Measurements from ENCODE around the gene FRMD8. TPM values are rescaled to one million over a fixed set of nuclear protein-coding genes. Genes with fewer than 3 reads are reported as not detected.

FRMD8 gene
- total and polyA plus RNA-seq, 9 of the 15 experiments (the other 6 are each of a cell fraction or from before 2014, with no cell fraction given): 4.5 to 54.5 (median 15.8) TPM

DNA sequence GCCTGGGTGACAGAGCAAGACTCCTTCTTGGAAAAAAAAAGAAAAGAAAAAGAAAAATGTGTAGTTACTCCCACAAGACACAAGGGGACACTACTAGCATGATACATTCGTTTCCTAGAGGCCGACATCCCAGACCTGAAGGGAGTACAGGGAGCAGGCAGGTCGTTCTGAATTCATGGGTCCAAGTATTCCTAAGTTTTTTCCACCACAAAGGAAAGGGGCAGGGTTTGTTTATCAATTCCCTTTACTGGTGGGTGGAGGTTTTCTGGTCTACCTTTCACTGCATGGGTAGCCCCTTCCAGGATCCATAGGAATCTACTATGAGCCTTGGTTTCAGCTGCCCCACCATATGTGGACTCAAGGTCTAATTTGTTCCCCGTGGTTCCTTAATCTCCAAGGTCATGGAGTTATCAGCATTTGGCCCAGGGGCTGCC, 20.1 kb upstream of the FRMD8 start (continued):
- TF ChIP-seq, protein P1, sequence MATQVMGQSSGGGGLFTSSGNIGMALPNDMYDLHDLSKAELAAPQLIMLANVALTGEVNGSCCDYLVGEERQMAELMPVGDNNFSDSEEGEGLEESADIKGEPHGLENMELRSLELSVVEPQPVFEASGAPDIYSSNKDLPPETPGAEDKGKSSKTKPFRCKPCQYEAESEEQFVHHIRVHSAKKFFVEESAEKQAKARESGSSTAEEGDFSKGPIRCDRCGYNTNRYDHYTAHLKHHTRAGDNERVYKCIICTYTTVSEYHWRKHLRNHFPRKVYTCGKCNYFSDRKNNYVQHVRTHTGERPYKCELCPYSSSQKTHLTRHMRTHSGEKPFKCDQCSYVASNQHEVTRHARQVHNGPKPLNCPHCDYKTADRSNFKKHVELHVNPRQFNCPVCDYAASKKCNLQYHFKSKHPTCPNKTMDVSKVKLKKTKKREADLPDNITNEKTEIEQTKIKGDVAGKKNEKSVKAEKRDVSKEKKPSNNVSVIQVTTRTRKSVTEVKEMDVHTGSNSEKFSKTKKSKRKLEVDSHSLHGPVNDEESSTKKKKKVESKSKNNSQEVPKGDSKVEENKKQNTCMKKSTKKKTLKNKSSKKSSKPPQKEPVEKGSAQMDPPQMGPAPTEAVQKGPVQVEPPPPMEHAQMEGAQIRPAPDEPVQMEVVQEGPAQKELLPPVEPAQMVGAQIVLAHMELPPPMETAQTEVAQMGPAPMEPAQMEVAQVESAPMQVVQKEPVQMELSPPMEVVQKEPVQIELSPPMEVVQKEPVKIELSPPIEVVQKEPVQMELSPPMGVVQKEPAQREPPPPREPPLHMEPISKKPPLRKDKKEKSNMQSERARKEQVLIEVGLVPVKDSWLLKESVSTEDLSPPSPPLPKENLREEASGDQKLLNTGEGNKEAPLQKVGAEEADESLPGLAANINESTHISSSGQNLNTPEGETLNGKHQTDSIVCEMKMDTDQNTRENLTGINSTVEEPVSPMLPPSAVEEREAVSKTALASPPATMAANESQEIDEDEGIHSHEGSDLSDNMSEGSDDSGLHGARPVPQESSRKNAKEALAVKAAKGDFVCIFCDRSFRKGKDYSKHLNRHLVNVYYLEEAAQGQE (IDR thresholded peaks at IDR 0.05; ENCODE audit: borderline replicate concordance): peak; percentile 83; the same call in 1 of the 2 replicates
- TF ChIP-seq, protein P1 (CRISPR knock-in tag; IDR thresholded peaks at IDR 0.05; ENCODE audit: low read depth): no peak
- TF ChIP-seq, protein P2, sequence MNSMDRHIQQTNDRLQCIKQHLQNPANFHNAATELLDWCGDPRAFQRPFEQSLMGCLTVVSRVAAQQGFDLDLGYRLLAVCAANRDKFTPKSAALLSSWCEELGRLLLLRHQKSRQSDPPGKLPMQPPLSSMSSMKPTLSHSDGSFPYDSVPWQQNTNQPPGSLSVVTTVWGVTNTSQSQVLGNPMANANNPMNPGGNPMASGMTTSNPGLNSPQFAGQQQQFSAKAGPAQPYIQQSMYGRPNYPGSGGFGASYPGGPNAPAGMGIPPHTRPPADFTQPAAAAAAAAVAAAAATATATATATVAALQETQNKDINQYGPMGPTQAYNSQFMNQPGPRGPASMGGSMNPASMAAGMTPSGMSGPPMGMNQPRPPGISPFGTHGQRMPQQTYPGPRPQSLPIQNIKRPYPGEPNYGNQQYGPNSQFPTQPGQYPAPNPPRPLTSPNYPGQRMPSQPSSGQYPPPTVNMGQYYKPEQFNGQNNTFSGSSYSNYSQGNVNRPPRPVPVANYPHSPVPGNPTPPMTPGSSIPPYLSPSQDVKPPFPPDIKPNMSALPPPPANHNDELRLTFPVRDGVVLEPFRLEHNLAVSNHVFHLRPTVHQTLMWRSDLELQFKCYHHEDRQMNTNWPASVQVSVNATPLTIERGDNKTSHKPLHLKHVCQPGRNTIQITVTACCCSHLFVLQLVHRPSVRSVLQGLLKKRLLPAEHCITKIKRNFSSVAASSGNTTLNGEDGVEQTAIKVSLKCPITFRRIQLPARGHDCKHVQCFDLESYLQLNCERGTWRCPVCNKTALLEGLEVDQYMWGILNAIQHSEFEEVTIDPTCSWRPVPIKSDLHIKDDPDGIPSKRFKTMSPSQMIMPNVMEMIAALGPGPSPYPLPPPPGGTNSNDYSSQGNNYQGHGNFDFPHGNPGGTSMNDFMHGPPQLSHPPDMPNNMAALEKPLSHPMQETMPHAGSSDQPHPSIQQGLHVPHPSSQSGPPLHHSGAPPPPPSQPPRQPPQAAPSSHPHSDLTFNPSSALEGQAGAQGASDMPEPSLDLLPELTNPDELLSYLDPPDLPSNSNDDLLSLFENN (IDR thresholded peaks at IDR 0.05; ENCODE audit: low read depth in 2 of 2, low read length in 2 of 2): 0 out of 4 replicates have a peak, but pooled peaks of 1 of the 2 experiments have one; percentile 28

All from K562 (cell line).